GM23338 (cell line): ENCODE measurements around the gene TMEM163. TPM values are rescaled to one million over a fixed set of nuclear protein-coding genes. Genes with fewer than 3 reads are reported as not detected.
A peak's percentile ranks its signal among the peaks of the same experiment; 100 is the strongest.

Experiments used
- ATAC-seq: fragments of 200-7000 bp; cut with Tn5 transposase; 3 replicates; pipeline ENCODE4 v1.9.1; 2020
- DNase-seq: peaks from one replicate; pipeline ENCODE4 v3.0.0-alpha.2; 2015; ENCODE audit warnings: low spot score
- H2AFZ ChIP-seq: fragments of 200-600 bp; sonication (generic); 2 replicates; pipeline ENCODE4 v1.8.0; 2016; ENCODE audit warnings: antibody characterized with exemption, mild to moderate bottlenecking, moderate library complexity
- H3F3A ChIP-seq: fragments of 200-600 bp; sonication (generic); replicated peaks from 2 replicates; pipeline ENCODE4 v1.8.0; 2017; ENCODE audit warnings: antibody characterized with exemption, mixed run types, low read depth
- H3K27ac ChIP-seq: fragments of 200-600 bp; sonication (generic); 2 replicates; pipeline ENCODE4 v1.6.1; 2016; ENCODE audit warnings: low read depth
- H3K27me3 ChIP-seq: fragments of 200-600 bp; sonication (generic); 2 replicates; pipeline ENCODE4 v1.8.0; 2016; ENCODE audit warnings: mild to moderate bottlenecking, mixed run types, moderate library complexity; ENCODE audit not compliant: insufficient read depth
- H3K36me3 ChIP-seq: fragments of 200-600 bp; sonication (generic); 2 replicates; pipeline ENCODE4 v1.8.0; 2016; ENCODE audit warnings: mild to moderate bottlenecking; ENCODE audit not compliant: insufficient read depth
- H3K4me1 ChIP-seq: fragments of 200-600 bp; sonication (generic); 2 replicates; pipeline ENCODE4 v1.8.0; 2016; ENCODE audit warnings: mild to moderate bottlenecking, moderate library complexity; ENCODE audit not compliant: insufficient read depth
- H3K4me2 ChIP-seq: fragments of 200-600 bp; sonication (generic); 2 replicates; pipeline ENCODE4 v1.7.1; 2017; ENCODE audit warnings: mixed run types
- H3K4me3 ChIP-seq: fragments of 200-600 bp; sonication (generic); 2 replicates; pipeline ENCODE4 v1.6.1; 2016; ENCODE audit warnings: mixed run types
- H3K79me2 ChIP-seq: fragments of 200-600 bp; sonication (generic); replicated peaks from 2 replicates; pipeline ENCODE4 v1.8.0; 2017; ENCODE audit warnings: mild to moderate bottlenecking; ENCODE audit not compliant: insufficient read depth
- H3K9me2 ChIP-seq: fragments of 200-600 bp; sonication (generic); 2 replicates; pipeline ENCODE4 v1.8.0; 2017; ENCODE audit not compliant: insufficient read depth
- H4K20me1 ChIP-seq: fragments of 200-600 bp; sonication (generic); replicated peaks from 2 replicates; pipeline ENCODE4 v1.8.0; 2017; ENCODE audit warnings: mild to moderate bottlenecking; ENCODE audit not compliant: insufficient read depth
- H3K27ac Mint-ChIP-seq: 2 replicates; pipeline ENCODE4 v1.8.0; 2020; ENCODE audit warnings: inconsistent platforms, mild to moderate bottlenecking, moderate library complexity, mixed read lengths
- H3K27me3 Mint-ChIP-seq: 3 replicates; pipeline ENCODE4 v1.8.0; 2022; ENCODE audit warnings: low read depth, mild to moderate bottlenecking, moderate library complexity, mixed read lengths, inconsistent platforms; ENCODE audit not compliant: insufficient read depth, poor library complexity
- H3K36me3 Mint-ChIP-seq: 3 replicates; pipeline ENCODE4 v1.8.0; 2021; ENCODE audit warnings: low read depth, mild to moderate bottlenecking, inconsistent platforms, moderate library complexity, mixed read lengths
- H3K4me1 Mint-ChIP-seq: 3 replicates; pipeline ENCODE4 v1.8.0; 2020; ENCODE audit warnings: mild to moderate bottlenecking, inconsistent platforms, mixed read lengths
- H3K4me3 Mint-ChIP-seq: 3 replicates; pipeline ENCODE4 v1.8.0; 2021; ENCODE audit warnings: moderate library complexity, mild to moderate bottlenecking, inconsistent platforms, mixed read lengths
- H3K9me3 Mint-ChIP-seq: 3 replicates; pipeline ENCODE4 v1.8.0; 2020; ENCODE audit warnings: moderate library complexity, mild to moderate bottlenecking, inconsistent platforms, mixed read lengths
- EZH2 ChIP-seq: fragments of 200-600 bp; sonication (generic); IDR thresholded peaks from one replicate; pipeline ENCODE4 v1.8.0; 2017; ENCODE audit warnings: antibody characterized with exemption, mild to moderate bottlenecking, low read depth; ENCODE audit not compliant: unreplicated experiment
- JUNB ChIP-seq: IDR thresholded peaks from one replicate; pipeline ENCODE4 v1.6.1; 2016; ENCODE audit warnings: antibody characterized with exemption; ENCODE audit not compliant: unreplicated experiment
- POLR2AphosphoS5 ChIP-seq: IDR thresholded peaks from 2 replicates; pipeline ENCODE4 v1.6.1; 2016; ENCODE audit warnings: antibody characterized with exemption, low read depth
- polyA plus RNA-seq: library from polyadenylated mRNA; unstranded; fragments of >200 nt; fragmentation: Nextera tagmentation; extraction: Ambion mirVana; gene quantifications from 2 replicates; pipeline ENCODE4 v1.2.1, GENCODE V29; 2016
- total RNA-seq: library from RNA; depleted of rRNA; stranded (reverse); fragments of >200 nt; shearing (Covaris generic); gene quantifications from 2 replicates; pipeline ENCODE4 v1.2.3, GENCODE V29; 2014
- TF ChIP-seq, protein P1 (sequence below): IDR thresholded peaks from 2 replicates; pipeline ENCODE4 v1.6.1; 2016; ENCODE audit warnings: antibody characterized with exemption
- TF ChIP-seq, protein P2 (sequence below): fragments of 250-450 bp; sonication (Bioruptor Pico); IDR thresholded peaks from 2 replicates; pipeline ENCODE4 v1.5.0; 2020; ENCODE audit warnings: mild to moderate bottlenecking, moderate library complexity

TMEM163 gene
- total and polyA plus RNA-seq, 2 experiments from 2014 or later, result 1.1 to 1.8 TPM

DNA sequence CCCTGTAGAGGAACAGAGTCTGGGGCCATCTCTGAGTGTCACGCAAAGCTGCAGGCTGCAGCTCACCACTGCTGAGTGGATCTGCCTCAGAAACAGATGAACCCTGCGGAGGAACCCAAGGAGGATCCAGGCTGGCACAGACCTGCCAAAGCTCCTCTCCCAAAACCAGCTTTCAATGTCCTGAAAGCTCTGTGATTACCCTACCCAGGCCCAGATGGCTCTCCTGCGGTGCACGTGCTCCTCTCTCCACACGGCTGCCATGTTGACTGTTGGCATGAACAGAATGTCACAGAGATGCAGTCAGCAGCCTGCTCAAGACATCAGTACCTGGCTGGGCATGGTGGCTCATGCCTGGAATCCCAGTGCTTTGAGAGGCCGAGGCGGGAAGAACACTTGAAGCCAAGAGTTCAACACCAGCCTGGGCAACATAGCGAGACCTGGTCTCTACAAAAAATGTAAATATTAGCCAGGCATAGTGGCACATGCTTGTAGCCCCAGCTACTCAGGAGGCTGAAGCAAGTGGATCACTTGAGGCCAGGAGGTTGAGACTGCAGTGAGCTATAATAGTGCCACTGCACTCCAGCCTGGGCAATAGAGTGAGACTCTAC lies 248.1 kb downstream of the TMEM163 start (continued):
- TF ChIP-seq, protein P1, sequence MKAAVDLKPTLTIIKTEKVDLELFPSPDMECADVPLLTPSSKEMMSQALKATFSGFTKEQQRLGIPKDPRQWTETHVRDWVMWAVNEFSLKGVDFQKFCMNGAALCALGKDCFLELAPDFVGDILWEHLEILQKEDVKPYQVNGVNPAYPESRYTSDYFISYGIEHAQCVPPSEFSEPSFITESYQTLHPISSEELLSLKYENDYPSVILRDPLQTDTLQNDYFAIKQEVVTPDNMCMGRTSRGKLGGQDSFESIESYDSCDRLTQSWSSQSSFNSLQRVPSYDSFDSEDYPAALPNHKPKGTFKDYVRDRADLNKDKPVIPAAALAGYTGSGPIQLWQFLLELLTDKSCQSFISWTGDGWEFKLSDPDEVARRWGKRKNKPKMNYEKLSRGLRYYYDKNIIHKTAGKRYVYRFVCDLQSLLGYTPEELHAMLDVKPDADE, result no peak

DNA sequence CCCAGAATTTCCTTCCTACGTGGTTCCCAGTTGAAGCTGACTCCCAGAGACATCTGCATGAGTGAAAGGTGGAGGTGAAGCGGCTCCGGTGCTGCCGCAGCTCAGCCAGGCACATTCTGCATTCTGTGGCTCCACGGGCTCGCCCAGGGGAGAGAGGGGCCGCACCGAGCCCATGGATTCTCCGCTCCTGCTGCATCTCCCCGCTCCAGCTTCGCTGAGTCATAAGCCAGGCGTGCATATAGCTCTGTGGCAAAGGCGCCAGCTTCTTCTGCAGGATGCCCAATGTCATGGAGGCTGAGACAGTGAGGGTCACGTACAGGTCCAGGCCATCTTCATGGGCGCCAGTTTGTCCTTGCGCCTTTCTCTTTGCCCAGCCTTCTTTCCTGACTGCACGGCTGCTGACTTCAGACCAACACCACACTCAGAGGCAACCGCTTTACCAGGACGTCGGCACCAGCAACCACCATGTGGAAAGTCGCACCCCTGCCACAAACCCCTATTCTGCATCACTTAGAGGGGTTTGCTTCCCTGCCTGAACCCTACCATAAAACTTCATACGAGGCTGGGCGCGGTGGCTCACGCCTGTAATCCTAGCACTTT lies 249.2 kb downstream of the TMEM163 start:
- no peaks in the 10 kb centered on the region for H3K36me3 ChIP-seq
- no peaks in the 10 kb centered on the region for H3K36me3 Mint-ChIP-seq
- no peaks in the 10 kb centered on the region for H3K27me3 ChIP-seq
- TF ChIP-seq POLR2AphosphoS5 (no peak), JUNB (no peak), EZH2 (no peak)
- TF ChIP-seq, protein P2, sequence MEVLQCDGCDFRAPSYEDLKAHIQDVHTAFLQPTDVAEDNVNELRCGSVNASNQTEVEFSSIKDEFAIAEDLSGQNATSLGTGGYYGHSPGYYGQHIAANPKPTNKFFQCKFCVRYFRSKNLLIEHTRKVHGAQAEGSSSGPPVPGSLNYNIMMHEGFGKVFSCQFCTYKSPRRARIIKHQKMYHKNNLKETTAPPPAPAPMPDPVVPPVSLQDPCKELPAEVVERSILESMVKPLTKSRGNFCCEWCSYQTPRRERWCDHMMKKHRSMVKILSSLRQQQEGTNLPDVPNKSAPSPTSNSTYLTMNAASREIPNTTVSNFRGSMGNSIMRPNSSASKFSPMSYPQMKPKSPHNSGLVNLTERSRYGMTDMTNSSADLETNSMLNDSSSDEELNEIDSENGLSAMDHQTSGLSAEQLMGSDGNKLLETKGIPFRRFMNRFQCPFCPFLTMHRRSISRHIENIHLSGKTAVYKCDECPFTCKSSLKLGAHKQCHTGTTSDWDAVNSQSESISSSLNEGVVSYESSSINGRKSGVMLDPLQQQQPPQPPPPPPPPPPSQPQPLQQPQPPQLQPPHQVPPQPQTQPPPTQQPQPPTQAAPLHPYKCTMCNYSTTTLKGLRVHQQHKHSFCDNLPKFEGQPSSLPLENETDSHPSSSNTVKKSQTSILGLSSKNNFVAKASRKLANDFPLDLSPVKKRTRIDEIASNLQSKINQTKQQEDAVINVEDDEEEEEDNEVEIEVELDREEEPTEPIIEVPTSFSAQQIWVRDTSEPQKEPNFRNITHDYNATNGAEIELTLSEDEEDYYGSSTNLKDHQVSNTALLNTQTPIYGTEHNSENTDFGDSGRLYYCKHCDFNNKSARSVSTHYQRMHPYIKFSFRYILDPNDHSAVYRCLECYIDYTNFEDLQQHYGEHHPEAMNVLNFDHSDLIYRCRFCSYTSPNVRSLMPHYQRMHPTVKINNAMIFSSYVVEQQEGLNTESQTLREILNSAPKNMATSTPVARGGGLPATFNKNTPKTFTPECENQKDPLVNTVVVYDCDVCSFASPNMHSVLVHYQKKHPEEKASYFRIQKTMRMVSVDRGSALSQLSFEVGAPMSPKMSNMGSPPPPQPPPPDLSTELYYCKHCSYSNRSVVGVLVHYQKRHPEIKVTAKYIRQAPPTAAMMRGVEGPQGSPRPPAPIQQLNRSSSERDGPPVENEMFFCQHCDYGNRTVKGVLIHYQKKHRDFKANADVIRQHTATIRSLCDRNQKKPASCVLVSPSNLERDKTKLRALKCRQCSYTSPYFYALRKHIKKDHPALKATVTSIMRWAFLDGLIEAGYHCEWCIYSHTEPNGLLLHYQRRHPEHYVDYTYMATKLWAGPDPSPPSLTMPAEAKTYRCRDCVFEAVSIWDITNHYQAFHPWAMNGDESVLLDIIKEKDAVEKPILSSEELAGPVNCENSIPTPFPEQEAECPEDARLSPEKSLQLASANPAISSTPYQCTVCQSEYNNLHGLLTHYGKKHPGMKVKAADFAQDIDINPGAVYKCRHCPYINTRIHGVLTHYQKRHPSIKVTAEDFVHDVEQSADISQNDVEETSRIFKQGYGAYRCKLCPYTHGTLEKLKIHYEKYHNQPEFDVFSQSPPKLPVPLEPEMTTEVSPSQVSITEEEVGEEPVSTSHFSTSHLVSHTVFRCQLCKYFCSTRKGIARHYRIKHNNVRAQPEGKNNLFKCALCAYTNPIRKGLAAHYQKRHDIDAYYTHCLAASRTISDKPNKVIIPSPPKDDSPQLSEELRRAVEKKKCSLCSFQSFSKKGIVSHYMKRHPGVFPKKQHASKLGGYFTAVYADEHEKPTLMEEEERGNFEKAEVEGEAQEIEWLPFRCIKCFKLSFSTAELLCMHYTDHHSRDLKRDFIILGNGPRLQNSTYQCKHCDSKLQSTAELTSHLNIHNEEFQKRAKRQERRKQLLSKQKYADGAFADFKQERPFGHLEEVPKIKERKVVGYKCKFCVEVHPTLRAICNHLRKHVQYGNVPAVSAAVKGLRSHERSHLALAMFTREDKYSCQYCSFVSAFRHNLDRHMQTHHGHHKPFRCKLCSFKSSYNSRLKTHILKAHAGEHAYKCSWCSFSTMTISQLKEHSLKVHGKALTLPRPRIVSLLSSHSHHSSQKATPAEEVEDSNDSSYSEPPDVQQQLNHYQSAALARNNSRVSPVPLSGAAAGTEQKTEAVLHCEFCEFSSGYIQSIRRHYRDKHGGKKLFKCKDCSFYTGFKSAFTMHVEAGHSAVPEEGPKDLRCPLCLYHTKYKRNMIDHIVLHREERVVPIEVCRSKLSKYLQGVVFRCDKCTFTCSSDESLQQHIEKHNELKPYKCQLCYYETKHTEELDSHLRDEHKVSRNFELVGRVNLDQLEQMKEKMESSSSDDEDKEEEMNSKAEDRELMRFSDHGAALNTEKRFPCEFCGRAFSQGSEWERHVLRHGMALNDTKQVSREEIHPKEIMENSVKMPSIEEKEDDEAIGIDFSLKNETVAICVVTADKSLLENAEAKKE, result no peak
- H3K27ac Mint-ChIP-seq, result no peak overlapping the region
- no peak overlapping the region for H3K27ac ChIP-seq
- H3F3A ChIP-seq, result no peaks in the 10 kb centered on the region
- no peaks in the 10 kb centered on the region for H3K4me1 ChIP-seq
- no peak overlapping the region for H3K4me3 ChIP-seq
- peaks cover 4% of the 10 kb centered on the region; the same call in 2 of the 3 replicates for H3K4me1 Mint-ChIP-seq
- DNase-seq, result no peak
- no peak overlapping the region for H3K4me2 ChIP-seq
- ATAC-seq, result peak; percentile 71
- no peak overlapping the region for H3K4me3 Mint-ChIP-seq
- 0 out of 2 replicates have a peak, but pooled peaks cover 3% of the 10 kb centered on the region for H3K9me2 ChIP-seq
- H3K27me3 Mint-ChIP-seq, result peaks cover 6% of the 10 kb centered on the region
- no peak overlapping the region for H2AFZ ChIP-seq
- H3K9me3 Mint-ChIP-seq, result no peaks in the 10 kb centered on the region; the same call in 2 of the 3 replicates
- no peaks in the 10 kb centered on the region for H3K79me2 ChIP-seq
- H4K20me1 ChIP-seq, result no peaks in the 10 kb centered on the region
